Transverse colon (tissue), 4 donors: ENCODE measurements around the gene ADAMTS6. TPM values are rescaled to one million over a fixed set of nuclear protein-coding genes. Genes with fewer than 3 reads are reported as not detected.

Experiments used
- DNase-seq: peaks from one replicate; pipeline ENCODE4 v3.0.0-alpha.2; 2019
- H3K27ac ChIP-seq, 4 donors: fragments of 200-600 bp; sonication (generic); 2 replicates each; pipeline ENCODE4 v1.5.1; 2016 to 2018; ENCODE audit warnings: inconsistent platforms in 4 of 4
- H3K27me3 ChIP-seq: fragments of 200-600 bp; sonication (generic); 2 replicates; pipeline ENCODE4 v1.5.1; 2017; ENCODE audit warnings: inconsistent platforms
- H3K36me3 ChIP-seq, 4 donors: fragments of 200-600 bp; sonication (generic); 2 replicates each; pipeline ENCODE4 v1.5.1; 2017 to 2019; ENCODE audit warnings: inconsistent platforms in 4 of 4
- H3K4me1 ChIP-seq, 4 donors: fragments of 200-600 bp; sonication (generic); 2 replicates each; pipeline ENCODE4 v1.5.1; 2017 to 2020; ENCODE audit warnings: inconsistent platforms in 4 of 4
- H3K4me3 ChIP-seq, 4 donors: fragments of 200-600 bp; sonication (generic); 1 replicate in 1 of 4; 2 replicates in 3 of 4; pipeline versions ENCODE4 v1.5.1 to v1.6.1; 2017 to 2019; ENCODE audit warnings: inconsistent platforms in 4 of 4
- H3K9me3 ChIP-seq, 2 donors: fragments of 200-600 bp; sonication (generic); 2 replicates each; pipeline ENCODE4 v1.5.1; 2017 to 2019; ENCODE audit warnings: inconsistent platforms in 2 of 2
- CTCF ChIP-seq, 5 experiments: fragments of 200-600 bp in 3 of 5; fragments of 450-650 bp in 2 of 5; sonication (generic) in 3 of 5; IDR thresholded peaks; 1 replicate in 2 of 5; 2 replicates in 3 of 5; pipeline ENCODE4 v1.5.1; 2016 to 2017; ENCODE audit warnings: antibody characterized with exemption in 5 of 5, inconsistent platforms in 3 of 5, mild to moderate bottlenecking in 2 of 5, moderate library complexity in 1 of 5
- EP300 ChIP-seq: sonication (generic); formaldehyde crosslinking; IDR thresholded peaks from one replicate; pipeline ENCODE4 v1.6.1; 2017; ENCODE audit warnings: antibody characterized with exemption, low read depth
- POLR2A ChIP-seq: fragments of 450-650 bp; IDR thresholded peaks from one replicate; pipeline ENCODE4 v1.6.1; 2016; ENCODE audit warnings: antibody characterized with exemption, mild to moderate bottlenecking, moderate library complexity
- POLR2AphosphoS5 ChIP-seq, 3 donors: sonication (generic); formaldehyde crosslinking; IDR thresholded peaks; one replicate each; pipeline ENCODE4 v1.6.1; 2016; ENCODE audit warnings: antibody characterized with exemption in 3 of 3
- WGBS, 2 donors: methylation state at CpG; one replicate each; pipeline ENCODE4 v1.1.5; 2018; ENCODE audit warnings: low coverage in 1 of 2; 5-methylcytosine and 5-hydroxymethylcytosine counted together
- in situ Hi-C, 4 donors: fragments of 200-750 bp; cut with MboI; loops; one replicate each; pipeline versions ENCODE4 v1.15.0 to v1.15.1; 2017; ENCODE audit warnings: low sequenced_read_pairs in 3 of 4, low pct_ligation_motif_present in 1 of 4, low pct_unique_long_range_greater_than_20kb in 1 of 4
- intact Hi-C: fragments of 100-400 bp; cut with DNase I; formaldehyde crosslinking; loops from one replicate; pipeline ENCODE4 v1.15.1; 2023; ENCODE audit warnings: low total_unique reads
- total RNA-seq, 4 donors: library from RNA; depleted of rRNA; stranded (reverse); fragments of >200 nt; gene quantifications; one replicate each; pipeline ENCODE4 v1.1.0, GENCODE V29; 2016

The ADAMTS6 gene
- total RNA-seq, 4 donors from 2014 or later, result 0.96 to 2.2 (median 1.1) TPM; not detected in 1

DNA sequence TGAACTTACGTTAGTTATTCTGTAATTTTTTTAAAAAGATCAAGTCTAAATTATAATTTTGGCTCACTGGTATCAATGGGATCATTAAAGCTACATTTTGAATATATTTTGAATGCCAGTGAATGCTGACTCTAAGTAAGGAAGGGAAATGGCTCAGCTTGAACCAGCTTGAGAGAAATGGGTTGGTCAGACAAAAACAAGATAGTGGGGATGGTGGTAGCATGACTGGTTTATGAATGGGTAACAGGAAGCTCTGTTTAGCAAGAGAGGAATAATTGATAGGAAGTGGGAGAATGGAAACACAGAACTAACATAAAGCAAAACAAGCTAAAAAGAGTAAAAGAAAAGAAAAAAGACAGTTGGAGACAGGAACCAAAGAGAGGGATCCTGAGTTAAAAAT lies 220.2 kb downstream of the ADAMTS6 start:
- in situ Hi-C loops (no loop called here), intact Hi-C loops (no loop called here)
- 75 to 77% methylated on average over 1 of the region's 1 CpG for WGBS, 2 donors
- no peaks in the 10 kb centered on the region for H3K27me3 ChIP-seq
- no peaks in the 10 kb centered on the region for H3K9me3 ChIP-seq
- no peak overlapping the region for H3K27ac ChIP-seq
- no peak for TF ChIP-seq POLR2AphosphoS5 (IDR thresholded peaks at IDR 0.05)
- no peak for TF ChIP-seq POLR2A
- no peak for TF ChIP-seq EP300
- no peak for DNase-seq
- H3K4me3 ChIP-seq, result no peak overlapping the region
- peaks cover 0 to 6% (median 0%) of the 10 kb centered on the region in 4 donors for H3K4me1 ChIP-seq
- H3K36me3 ChIP-seq, result no peaks in the 10 kb centered on the region

- DNase-seq, result no peak
- in situ Hi-C loops, result no loop called here
- WGBS, 2 donors, result 78 to 81% methylated on average over 3 of the region's 3 CpGs
- intact Hi-C loops, result no loop called here
- Histone ChIP-seq H3K4me1 (no peaks in the 10 kb centered on the region), H3K36me3 (no peaks in the 10 kb centered on the region), H3K9me3 (no peaks in the 10 kb centered on the region), H3K4me3 (no peak overlapping the region), H3K27me3 (no peaks in the 10 kb centered on the region), H3K27ac (no peak overlapping the region)
- TF ChIP-seq POLR2A, result no peak
- TF ChIP-seq CTCF (IDR thresholded peaks at IDR 0.05), result no peak
- TF ChIP-seq EP300, result no peak
- TF ChIP-seq POLR2AphosphoS5 (IDR thresholded peaks at IDR 0.05), result no peak
These were observed 226.4 kb downstream of the ADAMTS6 start for GRCh38 chr5:65255294-65255693.

GRCh38 chr5:65252977-65253376 lies 228.7 kb downstream of the ADAMTS6 start:
- peaks cover 0 to 3% (median 0%) of the 10 kb centered on the region in 4 donors for H3K4me1 ChIP-seq
- WGBS, 2 donors, result 81 to 88% methylated on average over 2 to 6 of the region's 6 CpGs
- H3K9me3 ChIP-seq, result no peaks in the 10 kb centered on the region
- H3K27me3 ChIP-seq, result no peaks in the 10 kb centered on the region
- no peak overlapping the region for H3K4me3 ChIP-seq
- no peaks in the 10 kb centered on the region for H3K36me3 ChIP-seq
- intact Hi-C loops, result no loop called here
- no peak for DNase-seq
- TF ChIP-seq EP300 (no peak), POLR2AphosphoS5 (IDR thresholded peaks at IDR 0.05) (no peak), POLR2A (no peak), CTCF (IDR thresholded peaks at IDR 0.05) (no peak)
- in situ Hi-C loops, result no loop called here
- H3K27ac ChIP-seq, result no peak overlapping the region

GRCh38 chr5:65248896-65249295 lies 232.8 kb downstream of the ADAMTS6 start:
- Histone ChIP-seq H3K4me1 (peaks cover 0 to 3% (median 0%) of the 10 kb centered on the region in 4 donors), H3K27ac (no peak overlapping the region), H3K4me3 (no peak overlapping the region), H3K27me3 (no peaks in the 10 kb centered on the region), H3K36me3 (no peaks in the 10 kb centered on the region), H3K9me3 (no peaks in the 10 kb centered on the region)
- TF ChIP-seq CTCF (IDR thresholded peaks at IDR 0.05) (no peak), EP300 (no peak), POLR2A (no peak), POLR2AphosphoS5 (IDR thresholded peaks at IDR 0.05) (peak in 1 of 3 donors; percentile 42)
- in situ Hi-C loops, result no loop called here
- peak; percentile 8 for DNase-seq
- intact Hi-C loops, result no loop called here
- WGBS, 2 donors, result 63 to 75% methylated on average over 4 of the region's 4 CpGs

DNA sequence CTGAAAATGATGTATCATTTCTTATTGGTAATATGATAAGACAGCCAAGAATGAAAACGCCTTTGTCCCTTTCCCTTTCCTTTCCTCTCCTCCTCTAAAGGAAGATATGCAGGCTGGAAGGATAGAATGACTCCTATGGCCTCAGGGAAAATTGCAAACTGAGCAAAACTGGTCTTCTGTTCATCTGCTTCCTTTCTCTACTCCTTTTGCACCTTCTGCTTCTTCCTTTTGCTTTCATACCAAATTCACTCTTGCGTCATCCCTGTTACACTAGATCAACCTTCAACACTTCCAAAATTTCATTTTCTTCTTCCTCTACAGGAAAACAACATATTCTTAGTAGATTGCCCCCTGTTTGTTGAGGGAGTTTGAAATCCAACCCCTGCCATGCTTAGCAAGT lies 234.1 kb downstream of the ADAMTS6 start:
- no peaks in the 10 kb centered on the region for H3K36me3 ChIP-seq
- no peak for TF ChIP-seq EP300
- DNase-seq, result no peak
- 68 to 86% methylated on average over 2 of the region's 2 CpGs for WGBS, 2 donors
- H3K27me3 ChIP-seq, result no peaks in the 10 kb centered on the region
- in situ Hi-C loops, result no loop called here
- no peak overlapping the region for H3K4me3 ChIP-seq
- intact Hi-C loops, result no loop called here
- H3K4me1 ChIP-seq, result peaks cover 0 to 3% (median 2%) of the 10 kb centered on the region in 4 donors
- H3K9me3 ChIP-seq, result no peaks in the 10 kb centered on the region
- H3K27ac ChIP-seq, result no peak overlapping the region
